GM10266 (cell line): ENCODE data around the gene NARF.

ENCODE experiments used
- DNase-seq: peaks from one replicate; pipeline ENCODE4 v3.0.0; 2012; ENCODE audit errors: extremely low spot score
- CTCF ChIP-seq: IDR thresholded peaks from 2 replicates; pipeline ENCODE4 v1.5.1; 2012; ENCODE audit warnings: mild to moderate bottlenecking, low read depth; ENCODE audit not compliant: control insufficient read depth, insufficient read depth; ENCODE audit errors: missing control alignments

Gene NARF

GRCh38 chr17:82435103-82435502, 23.4 kb upstream of the NARF start:
- DNase-seq: no peak
- TF ChIP-seq CTCF: no peak

GRCh38 chr17:82435601-82436583, 22.6 kb upstream of the NARF start:
- no peak for TF ChIP-seq CTCF
- DNase-seq: no peak

GRCh38 chr17:82436601-82437324, 21.8 kb upstream of the NARF start:
- no peak for TF ChIP-seq CTCF
- no peak for DNase-seq

- DNase-seq: no peak
- TF ChIP-seq CTCF: no peak
Observed at GRCh38 chr17:82437325-82437668, 21.2 kb upstream of the NARF start.

- DNase-seq: no peak
- TF ChIP-seq CTCF: no peak
Observed at GRCh38 chr17:82438401-82439193, 19.9 kb upstream of the NARF start.

- no peak for DNase-seq
- no peak for TF ChIP-seq CTCF
Observed at GRCh38 chr17:82439194-82439828, 19.2 kb upstream of the NARF start.
